Inflammatory macrophage treated with lipopolysaccharide for 4 hours (primary cell): ENCODE results near the gene C16orf89.

Experiments
- DNase-seq: peaks from one replicate; pipeline ENCODE4 v3.0.0-alpha.2; 2020

The C16orf89 gene

DNA sequence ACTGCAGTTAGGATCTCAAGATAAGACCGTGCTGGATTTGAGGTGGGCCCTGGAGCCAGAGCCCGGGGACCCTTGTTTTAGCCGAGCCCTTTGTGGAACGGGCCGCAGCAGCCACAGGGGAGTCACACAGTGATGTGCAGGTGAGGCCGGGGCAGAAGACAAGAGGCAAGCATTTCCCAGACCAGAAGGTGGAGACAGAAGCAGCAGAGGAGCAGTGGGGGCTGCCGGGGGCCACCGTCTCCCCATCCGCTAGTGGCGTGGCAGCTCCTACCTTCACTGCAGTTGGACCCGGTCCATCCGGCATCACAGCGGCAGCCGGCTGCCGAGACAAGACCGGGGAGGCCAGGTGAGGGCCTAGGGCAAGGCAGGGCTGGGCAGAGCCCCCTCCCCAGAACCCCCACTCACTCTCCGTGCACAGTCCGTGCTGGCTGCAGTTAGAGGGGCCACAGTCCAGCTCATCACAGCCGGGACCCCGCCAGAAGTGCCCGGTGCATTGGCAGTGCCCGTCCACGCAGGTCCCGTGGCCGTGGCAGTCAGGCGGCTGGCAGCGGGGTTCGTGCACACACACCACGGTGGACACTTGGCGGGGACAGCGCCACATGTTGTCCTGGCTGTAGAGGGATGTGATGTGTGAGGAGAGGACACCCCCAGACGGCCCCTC, 38.1 kb downstream of the C16orf89 start:
- DNase-seq: no peak

DNA sequence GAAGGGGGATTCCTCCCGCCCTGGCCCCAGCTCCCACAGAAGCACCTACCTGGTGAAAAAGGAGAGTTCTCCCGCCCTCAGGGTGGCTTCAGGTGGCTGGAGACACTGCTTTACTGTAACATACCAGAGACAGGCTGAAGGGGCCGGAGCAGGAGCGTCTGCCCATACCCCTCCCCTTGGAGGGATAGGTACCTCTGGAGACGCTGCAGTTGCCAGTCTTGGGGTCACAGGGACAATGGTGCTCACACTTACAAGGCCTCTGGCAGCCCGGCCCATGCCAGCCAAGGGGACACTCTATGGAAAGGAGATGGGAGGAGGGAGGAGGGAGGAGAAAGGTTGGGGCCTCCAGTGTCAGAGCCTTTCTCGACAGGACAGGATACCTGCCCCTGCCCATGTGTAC, 38.7 kb downstream of the C16orf89 start:
- DNase-seq: no peak

DNA sequence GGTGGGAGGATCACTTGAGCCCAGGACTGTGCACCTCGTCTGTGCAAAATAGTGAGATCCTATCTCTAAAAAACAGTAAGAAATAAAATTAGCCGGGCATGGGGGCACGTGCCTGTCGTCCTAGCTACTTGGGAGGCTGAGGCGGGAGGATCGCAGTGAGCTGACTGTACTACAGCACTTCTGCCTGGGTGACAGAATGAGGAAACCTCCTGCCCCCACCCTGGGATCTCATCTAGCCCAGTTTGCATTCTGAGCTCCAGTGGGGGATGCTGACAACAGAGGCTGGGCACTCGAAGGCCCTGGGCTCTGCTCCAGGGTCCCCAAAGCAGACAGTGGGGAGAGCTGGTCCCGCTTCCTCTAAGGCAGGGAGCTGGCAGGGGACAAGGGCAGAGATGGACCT, 39.1 kb downstream of the C16orf89 start:
- no peak for DNase-seq

DNA sequence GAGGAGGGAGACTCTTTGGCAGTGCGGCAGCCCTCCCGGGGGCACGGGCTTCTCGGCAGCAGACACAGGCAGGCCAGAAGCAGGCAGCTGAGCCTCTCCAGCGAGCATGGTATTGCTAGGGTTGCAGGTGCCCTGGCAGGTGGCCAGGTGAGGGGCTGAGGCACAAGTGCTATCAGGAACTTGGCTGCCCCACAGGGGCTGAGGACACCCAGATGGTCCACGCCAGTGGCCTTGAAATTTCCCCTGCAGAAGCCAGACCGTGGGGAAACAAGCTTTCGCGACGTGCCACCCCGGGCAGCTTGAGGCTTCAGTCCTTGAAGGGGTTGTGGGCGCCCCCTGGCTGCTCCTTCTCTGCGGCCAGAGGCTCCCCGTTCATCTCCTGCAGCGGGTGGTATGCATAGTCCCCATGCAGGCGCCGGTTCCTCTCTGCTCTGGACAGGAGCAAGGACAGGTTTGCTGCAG, 40.6 kb downstream of the C16orf89 start:
- no peak for DNase-seq

DNA sequence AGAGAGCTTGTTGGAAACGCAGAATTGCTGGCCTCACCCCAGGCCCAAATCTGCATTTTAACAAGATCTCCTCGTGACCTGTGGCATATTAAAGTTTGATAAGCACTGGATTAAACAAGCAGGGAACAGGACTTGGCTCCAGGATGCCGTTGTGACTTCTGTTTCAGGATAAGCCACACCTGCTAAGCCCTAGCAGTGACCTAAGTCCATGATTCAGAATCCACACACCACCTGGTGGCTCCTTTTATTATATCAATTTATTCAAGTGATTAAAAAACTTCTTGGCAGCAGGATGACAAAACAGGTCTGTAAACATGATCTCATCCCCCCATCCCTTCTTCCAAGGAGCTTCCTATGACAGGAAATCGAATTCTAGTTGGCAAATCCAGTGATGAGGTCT, 41.1 kb downstream of the C16orf89 start:
- DNase-seq: no peak

DNA sequence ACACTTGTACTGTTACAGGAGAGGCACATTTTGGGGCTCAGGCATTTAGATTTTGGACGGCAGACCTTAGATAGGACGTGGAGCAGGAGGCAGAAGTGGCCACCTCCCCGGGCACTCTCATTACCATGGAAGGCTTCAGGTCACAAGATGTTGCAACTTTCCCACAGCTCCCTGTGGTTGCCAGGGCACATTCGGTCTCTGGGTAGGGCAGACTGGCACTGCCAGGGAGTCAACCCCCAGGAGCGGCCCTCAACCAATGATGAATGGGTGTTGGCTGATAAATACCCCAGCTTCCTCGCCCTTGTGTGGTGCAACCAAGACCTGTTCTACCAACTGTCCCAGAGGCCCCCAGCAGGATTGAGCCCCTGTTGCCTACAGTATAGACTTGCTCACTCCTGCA, 43.2 kb downstream of the C16orf89 start:
- DNase-seq: no peak

DNA sequence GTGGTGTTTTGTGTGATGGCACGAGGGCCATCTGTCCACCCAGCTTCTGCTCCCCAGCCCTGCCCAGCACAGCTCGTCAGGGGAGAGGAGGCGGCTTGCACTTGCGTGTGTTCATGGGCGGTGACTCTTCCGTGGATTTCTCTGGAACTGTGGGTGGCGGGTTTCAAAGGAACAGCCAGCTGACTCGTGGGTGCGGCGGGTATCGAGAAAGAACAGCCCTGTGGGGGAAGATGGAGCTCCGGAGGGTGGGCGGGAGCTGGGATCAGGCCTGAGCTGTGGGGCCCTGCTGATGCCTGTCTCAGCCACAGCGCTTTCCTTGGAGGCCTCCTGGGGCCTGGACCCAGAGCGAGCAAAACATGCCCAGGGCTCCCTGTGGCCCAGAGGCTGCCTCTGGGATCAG, 45.2 kb downstream of the C16orf89 start:
- DNase-seq: peak; percentile 22

DNA sequence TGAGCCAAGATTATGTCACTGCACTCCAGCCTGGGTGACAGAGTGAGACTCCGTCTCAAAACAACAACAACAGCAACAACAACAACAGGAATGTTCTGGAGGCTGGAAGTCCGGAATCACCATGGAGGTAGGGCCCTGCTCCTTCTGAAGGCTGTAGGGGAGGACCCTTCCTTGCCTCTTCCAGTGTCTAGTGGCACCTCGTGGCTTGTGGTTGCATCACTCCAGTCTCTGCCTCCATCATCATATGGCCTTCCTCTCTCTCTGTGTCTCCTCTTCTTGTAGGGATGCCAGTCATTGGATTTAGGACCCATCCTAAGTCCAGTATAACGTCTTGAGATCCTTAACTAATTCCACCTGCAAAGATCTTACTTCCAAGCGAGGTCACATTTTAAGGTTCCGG, 46.0 kb downstream of the C16orf89 start:
- DNase-seq: no peak

DNA sequence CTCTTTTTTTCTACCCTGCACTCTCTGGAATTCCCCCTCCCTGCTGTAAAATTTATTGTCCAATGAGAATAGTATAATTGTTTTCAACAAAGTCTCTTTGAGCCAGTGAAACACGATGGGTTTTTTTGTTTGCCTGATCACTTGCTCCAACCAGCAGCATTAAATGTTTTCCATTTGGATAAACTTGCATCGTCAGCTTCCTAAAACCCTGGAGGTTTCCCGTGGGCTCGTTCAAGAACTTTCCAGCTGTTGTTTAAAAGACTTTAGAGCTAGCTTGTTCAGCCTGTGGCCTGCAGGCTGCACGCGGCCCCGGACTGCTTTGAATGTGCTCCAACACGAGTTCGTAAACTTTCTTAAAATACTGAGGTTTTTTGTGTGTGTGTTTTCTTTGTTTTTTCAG, 47.0 kb downstream of the C16orf89 start:
- no peak for DNase-seq

DNA sequence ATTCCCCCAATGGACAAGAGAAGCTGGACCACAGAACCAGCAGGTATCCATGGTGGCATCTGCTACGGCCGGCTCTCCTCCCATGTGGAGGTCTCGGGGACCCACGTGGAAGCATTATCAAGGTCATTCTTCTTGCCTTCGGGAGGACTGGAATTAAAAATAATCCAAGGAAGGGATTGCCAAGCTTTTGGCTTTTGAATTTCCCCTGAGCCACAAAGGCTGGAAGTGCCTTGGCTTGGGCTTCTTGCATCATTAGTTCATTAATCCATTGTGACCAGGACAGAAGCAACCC, 48.1 kb downstream of the C16orf89 start:
- no peak for DNase-seq

DNA sequence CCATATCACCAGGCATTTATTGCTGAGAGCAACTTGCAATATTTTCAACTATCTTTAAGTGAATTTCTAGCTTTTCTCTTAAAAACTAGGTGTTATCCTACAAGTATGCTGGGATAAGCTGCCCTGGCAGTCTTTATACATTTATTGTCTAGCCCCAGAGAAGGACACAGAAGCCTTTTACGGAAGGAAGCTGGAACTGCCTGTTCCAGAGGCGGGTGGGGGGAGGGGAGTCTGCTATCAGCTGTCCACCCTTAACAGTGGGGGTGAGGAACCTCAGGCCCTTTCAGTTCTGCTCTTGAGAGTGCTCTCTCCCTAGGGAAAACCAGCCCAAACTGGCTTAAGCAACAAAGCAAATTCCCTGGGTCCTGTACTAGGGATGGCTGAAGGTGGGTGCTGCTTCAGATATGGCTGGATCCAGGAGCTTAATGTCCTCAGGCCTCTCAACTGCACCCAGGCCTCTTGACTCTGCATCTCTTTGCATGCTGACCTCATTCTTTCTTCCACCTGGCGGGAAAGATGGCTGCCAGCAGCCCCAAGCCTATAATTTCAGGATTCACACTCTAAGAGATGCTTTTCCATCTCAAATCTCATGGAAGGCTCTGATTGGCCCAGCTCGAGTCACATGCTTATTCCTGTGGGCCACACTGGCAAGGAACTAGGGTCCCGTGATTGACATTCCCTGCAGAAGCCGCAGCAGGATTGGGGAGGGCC, 48.6 kb downstream of the C16orf89 start:
- DNase-seq: no peak

DNA sequence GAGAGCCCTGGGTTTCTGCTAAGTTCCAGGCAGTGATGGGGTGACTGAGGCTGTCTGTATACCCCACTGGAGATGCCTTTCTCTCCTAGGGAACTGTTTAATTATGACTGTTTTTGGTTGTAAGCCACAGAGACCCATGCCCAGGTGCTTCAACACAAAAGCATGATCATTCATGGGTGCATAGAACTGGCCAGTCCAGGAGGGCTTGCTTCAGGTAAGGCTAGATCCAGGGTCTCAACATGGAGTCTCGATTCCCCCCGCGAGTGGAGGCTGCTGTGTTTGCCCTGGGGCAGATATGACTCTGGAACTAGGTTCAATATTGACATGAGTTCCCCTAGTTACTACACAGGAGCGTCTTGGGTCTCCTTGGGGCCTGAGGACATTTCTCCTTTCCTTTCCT, 49.9 kb downstream of the C16orf89 start:
- DNase-seq: no peak

DNA sequence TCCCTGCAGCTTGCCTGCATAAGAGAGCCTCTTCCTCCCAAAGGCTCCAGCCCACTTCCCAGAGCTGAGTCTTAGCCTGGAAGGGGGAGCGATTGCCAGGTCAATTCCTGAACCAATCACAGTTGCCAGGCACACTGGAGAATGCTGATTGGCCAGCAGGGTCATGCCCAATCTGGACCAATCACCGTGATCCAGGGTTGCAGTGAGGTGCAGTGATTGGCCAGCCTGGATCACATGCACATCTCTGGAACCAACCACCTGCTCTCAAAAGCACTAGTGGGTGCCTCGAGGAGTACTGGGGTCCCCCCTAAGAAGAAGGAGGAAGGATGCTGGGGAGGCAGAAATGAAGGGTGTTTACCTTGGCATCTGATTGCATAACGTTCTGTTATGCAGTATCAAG, 50.4 kb downstream of the C16orf89 start:
- no peak for DNase-seq

DNA sequence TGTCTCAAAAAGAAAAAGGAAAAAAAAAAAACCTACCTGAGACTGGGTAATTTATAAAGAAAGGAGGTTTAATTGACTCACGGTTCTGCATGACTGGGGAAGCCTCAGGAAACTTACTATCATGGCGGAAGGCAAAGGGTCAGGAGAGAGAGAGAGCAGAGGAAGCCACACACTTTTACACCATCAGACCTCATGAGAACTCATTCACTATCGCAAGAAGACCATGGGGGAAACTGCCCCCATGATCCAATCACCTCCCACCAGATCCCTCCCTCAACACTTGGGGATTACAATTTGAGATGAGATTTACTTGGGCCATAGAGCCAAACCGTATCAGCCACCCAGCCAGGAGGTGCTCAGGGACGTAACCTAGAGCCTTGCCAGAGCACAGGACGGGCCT, 52.9 kb downstream of the C16orf89 start:
- DNase-seq: no peak

DNA sequence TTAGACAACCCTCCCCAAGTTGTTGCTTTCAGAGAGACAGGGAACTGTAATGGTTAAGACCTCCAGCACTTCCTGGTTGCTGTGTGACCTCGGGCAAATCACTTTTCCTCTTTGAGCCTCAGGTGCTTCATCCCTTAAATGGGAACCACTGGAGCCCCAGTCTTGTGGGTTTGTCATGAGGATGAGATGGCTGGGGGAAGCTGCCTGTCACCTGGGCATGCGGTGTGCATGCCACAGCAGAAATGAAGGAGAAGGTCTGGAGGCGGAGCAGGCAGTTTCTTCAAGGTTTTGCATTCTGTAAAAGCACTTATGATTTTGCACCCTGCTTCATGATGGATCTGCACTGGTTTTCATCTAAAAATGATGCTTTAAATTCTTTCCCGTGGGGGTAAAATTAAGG, 54.1 kb downstream of the C16orf89 start:
- no peak for DNase-seq

DNA sequence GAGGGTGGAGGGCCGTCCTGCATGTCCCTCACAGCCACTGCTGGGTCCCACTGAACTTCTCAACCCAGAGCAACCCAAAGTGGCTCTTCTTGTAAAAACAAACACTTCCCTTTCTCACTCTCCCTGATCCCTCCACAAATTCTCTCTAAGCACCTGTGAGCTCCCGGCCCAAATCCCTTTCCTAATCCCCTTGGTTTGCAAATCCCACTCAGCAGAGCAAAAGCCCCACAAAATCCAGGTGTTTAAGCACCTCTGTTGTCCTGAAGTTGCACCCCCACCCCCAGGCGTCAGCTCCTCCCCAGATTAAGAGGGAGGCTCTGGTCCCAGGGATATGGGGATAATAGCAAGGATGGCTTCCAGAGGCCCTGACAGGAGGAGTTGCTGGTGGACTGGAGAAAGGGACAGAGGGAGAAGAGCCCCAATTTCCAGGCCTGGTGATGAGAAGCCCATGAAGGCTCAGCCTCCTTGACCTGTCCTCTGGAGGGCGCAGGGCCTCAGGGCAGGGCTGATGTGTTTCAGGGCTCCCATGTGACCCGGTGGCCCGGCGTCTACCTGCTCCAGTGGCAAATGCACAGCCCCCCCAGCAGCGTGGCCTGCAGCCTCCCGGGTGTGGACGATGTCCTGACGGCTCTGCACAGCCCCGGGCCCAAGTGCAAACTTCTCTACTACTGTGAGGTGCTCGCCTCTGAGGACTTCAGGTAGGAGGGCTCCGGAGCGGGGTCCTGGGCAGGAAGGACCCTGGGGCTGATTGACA, 55.0 kb downstream of the C16orf89 start:
- no peak for DNase-seq

DNA sequence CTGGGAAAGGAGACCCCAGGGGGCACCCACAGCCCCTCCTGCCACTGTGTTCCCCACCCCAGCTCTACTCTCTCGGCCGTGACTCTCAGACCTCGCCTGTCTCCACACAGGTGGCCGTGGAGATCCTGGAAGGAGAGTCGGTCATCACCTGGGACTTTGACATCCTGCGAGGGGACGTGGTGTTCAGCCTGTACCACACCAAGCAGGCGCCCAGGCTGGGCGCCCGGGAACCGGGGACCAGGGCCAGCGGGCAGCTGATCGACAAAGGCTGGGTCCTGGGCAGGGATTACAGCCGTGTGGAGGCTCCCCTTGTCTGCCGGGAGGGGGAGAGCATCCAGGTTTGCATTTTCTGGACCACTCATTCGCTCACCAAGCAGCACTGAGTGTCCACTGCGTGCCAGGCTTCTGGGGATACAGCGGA, 57.4 kb downstream of the C16orf89 start:
- DNase-seq: no peak

DNA sequence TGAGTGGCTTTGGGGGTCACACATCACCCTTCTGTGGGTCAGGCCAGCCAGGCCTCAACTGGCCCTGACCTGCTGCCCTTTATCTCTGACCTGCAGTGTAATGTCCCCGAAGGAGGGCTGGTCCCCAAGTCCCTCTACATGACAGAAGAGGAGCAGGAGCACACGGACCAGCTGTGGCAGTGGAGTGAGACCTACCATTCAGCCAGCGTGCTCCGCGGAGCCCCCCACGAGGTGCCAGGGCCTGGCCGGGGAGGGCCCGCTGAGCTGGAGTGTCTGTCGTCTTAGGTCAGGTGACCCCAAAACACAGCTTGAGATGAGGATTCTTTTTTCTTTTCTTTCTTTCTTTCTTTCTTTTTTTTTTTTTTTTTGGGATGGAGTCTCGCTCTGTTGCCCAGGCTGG, 58.5 kb downstream of the C16orf89 start:
- DNase-seq: no peak

DNA sequence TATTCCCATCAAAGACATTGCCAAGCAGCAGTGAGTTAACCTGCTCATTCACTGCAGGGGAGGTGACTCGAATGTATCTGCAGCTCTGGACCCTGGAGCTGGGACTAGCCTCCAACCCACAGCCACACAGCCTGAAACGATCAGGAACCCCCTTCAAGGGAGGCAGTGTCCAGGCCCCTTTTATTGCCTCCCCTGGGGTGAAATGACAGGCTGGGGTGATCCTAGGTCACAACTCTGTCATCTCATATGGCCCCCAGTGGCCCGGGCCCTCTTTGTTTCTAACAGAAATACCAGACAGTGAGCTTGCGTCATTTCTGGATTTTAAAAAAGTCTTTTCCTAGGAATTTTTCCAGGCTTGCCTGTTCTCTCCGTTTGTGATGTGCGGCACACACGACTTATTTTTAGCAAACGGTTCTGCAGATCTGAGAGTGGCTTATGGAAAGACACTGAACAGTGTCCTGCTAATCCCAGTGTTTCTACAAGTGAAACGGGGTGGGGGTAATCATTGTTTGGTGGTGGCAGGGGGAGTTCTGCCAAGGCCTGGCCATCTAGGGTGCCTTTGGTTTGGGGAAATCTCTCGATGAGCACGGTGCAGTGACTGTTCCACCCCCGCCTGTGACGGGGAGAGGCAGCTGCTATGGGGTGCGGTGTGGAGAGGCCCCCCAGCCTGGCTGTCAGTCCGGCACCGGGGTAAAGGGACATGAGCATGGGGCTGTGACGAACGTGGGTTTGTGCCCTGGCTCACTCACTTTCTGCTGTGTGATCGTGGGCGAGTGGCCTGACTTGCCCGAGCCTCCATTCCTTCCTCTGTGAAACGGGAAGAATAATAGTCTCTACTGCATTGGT, 59.2 kb downstream of the C16orf89 start:
- no peak for DNase-seq

DNA sequence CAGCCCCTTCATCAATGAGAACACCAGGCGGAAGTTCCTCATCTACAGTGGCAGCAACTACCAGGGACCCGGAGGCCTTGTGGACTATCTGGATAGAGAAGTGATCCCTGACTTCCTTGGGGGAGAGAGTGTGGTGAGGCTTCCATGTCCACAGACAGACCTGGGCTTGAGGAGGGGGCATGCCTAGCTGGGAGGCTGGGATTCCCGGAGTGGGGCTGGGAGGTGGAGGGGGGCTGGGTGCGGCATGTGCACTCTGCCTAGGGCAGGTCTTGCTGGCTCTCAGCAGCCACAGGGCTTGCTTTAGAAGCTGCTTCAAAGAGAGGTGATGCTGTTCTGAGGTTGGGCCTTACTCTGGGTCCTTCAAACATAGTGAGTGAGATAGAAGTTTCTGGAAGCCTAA, 59.8 kb downstream of the C16orf89 start:
- no peak for DNase-seq

DNA sequence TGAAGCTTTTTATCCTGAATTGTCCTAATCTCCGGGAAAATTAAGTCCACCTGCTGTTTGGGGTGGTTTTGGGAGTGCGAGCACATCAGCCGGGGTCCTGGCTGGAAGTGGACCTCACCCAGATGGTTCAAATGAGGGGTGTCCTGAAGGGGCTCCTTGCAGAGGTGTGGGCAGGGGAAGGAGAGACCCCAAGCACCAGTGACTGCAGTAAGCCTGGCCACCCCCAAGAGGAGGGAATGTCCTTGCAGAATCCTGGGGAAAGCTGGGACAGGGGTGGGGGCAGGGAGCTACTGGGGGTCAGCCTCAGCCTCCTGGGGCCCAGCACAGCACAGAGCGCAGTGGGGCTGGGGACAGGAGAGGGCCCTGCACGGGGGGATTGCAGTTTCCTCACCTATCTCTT, 61.4 kb downstream of the C16orf89 start:
- DNase-seq: no peak

DNA sequence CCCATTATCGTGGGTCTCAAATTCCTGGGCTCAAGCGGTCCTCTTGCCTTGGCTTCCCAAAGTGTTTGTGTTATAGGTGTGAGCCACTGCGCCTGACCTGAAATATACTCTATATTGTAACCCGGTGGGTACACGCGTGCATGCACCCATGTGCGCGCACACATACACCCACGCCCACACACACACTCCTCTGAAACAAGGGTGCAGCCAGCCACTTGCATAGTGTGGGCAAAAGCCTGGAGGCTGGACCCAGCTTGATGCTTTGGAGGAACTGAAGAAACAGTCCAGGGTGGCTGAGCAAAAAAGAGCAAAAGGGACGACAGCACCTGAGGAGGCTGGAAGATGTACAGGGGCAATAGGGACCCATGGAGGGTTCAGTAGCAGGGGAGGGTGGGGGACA, 61.9 kb downstream of the C16orf89 start:
- DNase-seq: no peak

DNA sequence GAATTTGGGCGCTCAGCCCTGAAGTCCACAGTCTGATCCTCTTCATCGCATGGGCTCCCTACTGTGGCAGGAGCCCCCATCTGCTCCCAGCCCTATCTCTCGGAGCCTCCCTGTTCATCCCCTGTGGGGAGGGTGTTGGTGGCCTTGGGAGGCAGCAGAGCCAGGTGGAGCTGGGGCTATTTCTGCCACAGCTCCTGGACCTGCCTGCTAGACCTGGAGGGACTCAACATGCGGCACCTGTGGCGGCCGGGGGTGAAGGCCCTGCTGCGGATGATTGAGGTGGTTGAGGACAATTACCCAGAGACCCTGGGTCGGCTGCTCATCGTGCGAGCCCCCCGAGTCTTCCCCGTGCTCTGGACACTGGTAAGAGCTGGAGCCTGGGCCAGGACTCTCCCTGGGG, 62.5 kb downstream of the C16orf89 start:
- DNase-seq: no peak
